GM03348 (cell line): Measurements from ENCODE around the gene MROH7.

Source experiments
- DNase-seq: peaks from one replicate; pipeline ENCODE4 v3.0.0; 2012; ENCODE audit warnings: low spot score

The MROH7 gene

DNA sequence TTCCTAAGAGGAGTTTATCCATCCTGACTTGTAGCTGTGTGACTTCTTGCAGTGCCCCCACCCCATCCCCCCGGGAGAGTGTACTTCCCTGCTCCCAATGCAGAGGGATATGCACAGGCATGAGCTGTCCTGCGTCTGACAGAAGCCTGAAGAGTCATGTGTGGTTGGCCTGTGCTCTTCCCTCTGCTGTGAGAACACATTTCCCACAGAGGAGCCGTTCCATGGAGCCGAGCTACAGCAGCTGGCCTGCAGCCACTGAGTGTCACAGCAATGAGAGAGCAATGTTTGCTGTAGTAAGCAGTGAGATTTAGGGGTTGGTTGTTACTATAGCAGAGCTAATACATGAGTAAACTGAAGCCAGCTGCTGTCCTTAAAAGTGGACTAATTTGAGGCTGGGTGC, 100.7 kb downstream of the MROH7 start:
- no peak for DNase-seq

DNA sequence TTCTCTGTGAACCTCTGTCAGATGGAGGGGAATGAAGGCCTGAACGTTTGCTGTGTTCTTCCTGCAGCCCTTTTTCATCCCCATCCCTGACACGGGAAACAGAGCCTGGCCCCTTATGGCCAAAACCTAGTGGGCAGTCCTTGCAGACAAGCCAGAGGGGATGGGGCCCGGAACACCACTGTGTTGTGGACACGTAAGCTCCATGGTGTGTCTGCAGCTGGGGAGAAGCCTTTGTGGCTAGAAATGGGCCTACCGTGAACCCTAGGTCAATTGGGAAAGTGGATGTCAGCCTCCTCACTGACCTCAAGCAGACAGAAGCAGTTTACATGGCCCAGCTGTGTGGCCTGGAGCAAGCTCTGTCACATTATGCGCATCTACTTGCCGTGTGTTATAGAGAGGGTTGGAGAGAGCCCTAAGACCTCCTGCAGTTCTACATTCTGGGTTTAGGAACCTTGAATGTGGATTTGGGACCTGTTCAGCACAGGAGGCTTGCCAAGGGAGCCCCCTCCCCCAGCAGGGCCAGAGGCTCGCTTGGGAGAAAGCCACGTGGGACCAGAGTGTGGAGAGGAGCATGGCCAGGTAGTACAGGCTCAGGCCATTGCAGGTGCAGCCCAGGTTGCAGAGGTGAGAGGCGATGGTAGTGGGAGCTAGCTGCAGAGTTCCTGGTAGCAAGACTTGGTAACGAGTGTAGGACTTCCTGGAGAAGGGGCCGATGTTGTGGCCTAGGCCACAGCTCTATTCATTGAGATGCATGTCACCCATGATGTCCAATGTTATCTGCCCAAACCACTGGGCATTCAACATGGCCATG, 102.0 kb downstream of the MROH7 start:
- no peak for DNase-seq

DNA sequence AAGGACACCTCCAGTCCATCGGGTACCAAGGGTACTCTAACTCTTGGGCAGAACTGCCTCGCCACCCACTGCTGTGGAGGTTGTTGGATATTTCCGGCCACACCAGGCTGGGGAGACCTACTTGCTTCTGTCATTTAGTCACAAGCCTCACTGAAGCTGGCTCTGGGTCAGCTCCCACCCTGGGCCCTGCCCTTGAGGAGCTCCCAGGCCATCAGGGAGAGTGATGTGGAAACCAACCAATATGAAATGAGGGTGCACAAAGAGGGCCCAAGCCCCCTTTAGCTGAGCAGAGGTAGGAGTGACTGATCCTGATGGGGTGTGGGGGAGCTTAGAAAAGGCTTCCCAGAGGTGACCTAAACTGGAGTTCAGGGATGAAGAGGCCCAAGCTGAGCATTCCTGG, 103.1 kb downstream of the MROH7 start:
- DNase-seq: no peak

DNA sequence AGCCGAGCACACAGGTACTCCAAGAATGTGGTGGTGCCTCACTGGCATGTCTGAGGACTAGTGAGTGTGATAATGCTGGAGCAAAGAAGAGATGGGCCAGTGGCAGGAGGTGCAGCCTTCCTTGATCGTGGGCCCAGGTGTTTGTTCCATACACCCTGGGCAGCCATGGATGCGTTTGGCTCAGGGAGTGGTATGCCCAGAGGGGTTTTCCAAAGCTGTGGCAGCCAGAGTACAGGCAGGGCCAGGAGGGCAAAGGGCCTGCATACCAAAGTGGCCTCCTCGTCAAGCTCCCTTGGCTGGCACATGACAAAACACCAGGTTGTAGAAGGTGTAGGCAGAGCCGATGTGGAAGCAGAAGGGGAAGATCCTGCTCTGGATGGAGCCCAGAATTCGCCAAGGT, 103.7 kb downstream of the MROH7 start:
- no peak for DNase-seq

DNA sequence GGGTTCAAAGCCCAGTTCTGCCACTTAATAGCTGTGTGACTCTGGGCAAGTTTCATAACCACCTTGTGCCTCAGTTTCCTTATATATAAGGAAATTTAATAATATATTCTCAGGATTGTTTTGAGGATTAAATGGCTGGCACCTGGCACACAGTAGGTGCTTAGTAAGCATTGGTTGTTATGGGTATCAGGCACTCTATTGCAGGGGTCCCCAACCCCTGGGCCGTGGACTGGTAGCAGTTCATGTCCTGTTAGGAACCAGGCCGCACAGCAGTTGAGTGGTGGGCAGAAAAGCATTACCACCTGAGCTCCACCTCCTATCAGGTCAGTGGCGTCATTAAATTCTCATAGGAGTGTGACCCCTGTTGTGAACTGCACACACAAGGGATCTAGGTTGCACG, 104.3 kb downstream of the MROH7 start:
- no peak for DNase-seq

DNA sequence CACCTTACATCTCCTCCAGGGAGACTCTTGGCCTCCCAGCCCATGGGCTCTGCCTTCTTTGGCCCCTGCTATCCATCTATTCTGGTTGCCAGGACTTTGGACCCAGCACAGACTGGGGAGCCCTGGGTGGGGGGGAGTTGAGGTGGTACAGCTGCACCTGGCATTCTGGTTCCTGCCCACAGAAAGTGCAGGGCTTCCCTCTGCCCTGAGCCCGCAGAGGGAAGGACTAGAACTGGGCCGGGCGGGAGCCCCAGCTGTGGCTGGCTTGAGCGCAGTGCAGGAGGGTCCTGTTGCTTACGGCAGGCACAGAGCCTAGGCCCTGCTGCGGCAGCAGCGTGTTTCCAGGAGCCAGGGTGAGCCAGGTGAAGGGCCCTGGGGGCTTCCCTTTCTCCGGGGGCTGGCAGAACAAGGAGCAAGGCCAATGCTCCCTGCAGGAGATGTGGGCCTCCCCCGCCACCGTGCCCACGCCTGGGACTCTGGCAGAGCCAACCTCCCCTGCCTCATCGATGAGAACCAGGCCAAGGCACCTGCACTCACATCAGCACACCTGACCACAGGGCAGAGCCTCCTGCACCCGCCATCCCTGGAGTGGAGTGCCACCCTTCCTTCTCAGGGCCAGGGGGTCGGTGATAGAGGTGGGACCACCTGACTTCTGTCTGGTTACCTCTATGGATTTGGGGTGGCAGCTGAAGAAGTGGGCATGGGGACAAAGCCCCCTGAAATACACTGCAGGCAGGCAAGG, 106.7 kb downstream of the MROH7 start:
- no peak for DNase-seq

DNA sequence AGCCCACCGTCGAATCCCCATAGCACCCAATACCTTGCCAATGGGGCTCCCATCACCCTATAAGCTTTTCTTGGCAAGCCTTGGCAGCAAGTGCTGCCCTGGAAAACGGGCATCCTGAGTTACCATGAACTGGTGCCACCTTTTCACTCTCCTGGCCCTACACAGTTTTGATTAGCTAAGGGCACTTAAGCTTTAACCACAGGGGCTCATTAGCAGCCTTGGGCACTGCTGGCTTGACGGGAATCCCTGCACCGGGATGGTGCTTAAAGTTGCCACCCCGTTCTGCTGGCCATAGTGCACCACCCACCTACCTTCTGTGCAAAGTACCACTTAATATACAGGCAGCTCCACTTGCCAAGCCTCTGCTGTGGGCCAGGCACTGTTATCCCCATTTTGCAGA, 109.0 kb downstream of the MROH7 start:
- DNase-seq: no peak

DNA sequence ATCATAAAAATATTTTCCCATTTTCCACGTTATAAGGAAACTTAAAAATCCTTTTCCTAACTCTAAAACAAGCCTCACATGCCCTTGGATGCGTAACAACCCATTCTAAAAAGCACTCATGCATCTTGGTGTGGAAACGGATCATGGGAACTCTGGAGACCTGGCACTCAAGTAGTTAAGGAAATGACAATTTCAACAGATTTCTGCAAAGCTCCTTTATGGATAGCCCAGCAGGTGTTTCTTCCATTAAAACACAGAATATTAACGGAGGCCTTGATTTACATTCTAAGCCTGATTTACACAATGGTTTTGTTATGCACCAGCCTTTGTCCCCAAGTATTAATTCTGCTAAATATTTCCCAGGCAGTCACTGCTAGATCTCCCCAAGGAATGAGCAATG, 109.8 kb downstream of the MROH7 start:
- DNase-seq: no peak

DNA sequence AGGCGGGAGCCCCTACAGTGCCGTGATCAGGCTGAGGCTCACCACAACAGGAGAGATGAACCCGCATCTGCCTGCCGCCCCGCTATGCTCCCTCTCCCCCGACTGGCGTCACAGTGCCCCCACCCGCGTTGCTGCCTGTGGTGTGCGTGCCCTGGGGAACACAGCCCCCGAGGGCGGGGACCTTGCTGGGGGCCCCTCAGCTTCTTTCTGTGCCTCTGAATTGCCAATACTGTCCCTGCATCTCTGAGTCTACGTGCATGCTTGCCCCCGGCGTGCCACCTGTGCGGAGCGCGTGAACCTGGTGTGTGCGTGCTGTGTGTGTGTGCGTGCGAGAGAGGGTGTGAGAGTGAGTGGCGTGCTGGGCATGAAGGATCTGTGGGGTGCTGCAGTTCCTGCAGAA, 112.5 kb downstream of the MROH7 start:
- DNase-seq: no peak

DNA sequence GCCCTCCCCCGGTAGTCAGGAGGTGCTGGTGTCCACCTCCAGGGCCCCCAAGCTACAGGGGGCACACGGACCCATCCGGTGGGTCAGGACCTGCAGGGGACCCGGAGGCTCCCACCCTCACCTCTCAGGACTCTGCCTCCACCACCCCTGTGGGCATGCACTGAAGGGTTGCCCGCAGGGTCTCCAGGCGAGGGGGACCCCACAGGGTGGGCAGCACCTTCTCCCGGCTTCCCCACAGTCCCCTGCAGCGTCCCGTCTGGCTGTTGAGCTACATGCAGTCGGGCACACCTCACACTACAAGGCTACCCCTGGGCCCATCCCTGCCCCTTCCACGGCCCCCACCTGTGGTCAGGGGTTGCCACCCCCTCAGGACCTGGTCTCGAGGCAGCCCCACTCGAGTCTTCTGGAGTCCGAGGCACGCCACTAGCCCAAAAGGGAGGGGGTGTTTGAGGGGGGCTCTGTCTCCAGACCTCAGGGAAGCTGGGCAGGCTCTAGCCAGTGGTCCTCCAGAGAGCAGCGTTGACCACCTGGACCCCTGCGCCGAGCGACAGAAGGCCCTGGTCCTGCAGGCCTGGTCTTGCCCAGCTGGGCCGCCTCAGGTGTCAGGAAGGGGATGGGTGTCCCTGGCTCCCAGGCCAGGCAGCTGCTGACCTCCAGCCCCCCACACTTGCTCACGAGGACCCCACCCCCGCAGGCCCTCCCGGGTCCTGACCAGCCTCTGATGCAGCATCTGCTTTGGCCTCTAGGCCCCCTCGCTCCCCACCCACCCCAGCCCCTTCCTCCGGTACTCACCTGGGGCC, 113.1 kb downstream of the MROH7 start:
- DNase-seq: no peak

DNA sequence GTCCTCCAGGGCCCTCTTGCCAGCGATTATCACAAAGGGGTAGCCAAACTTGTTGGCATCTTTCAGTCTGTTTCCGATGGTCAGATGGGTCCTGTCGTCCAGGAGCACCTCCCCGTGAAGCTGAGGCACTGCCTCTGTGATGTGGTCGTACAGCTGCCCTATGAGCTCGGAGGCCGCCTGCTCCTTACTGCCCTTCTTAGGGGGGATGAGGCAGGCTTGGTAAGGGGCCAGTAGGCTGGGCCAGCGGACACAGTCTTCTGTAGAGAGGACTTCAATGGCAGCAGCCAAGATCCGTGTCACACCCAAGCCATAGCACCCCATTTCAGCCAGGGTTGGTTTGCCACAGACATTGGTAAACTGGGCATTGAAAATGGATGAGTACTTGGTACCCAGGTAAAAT, 116.2 kb downstream of the MROH7 start:
- no peak for DNase-seq

DNA sequence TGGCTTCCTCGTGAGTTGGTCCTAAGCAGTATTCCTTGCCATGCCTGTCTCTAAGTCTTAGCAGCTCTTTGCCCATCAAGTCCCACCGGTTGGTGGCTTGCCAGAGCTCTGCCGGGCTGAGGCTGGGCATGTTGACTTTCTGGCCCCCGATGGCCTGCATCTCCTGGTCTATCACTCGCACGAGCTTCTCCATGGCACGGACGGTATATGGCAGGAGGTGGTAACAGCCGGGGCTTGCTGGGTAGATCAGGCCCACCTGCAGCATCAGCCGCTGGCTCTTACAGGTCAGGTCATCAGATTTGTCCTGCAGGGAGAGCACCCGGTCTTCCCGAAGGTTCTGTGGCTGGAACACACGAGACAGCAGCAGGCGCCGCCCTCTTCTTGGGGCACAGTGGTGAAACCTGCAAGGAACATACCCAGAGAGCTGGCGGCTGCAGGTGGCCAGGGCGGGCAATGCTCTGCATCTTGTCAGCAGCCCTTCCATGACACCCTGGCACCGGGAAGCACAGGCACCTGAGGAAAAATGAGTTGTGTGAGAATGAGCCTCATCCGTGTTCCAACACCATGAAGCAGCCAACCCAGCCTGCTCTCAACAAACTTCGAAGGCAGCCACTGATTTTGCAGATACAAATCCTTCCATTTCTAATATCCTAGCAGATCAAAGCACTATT, 117.2 kb downstream of the MROH7 start:
- DNase-seq: no peak
